Tibial nerve (tissue), 4 donors: Measurements from ENCODE around the gene GPR137B. TPM values are rescaled to one million over a fixed set of nuclear protein-coding genes. Genes with fewer than 3 reads are reported as not detected.
"Not testable (repeated sequence)": the region's sequence is repeated elsewhere in the genome, so short reads cannot be mapped to it uniquely, and the experiment has no call there.

Experiments
- DNase-seq, 2 donors: peaks; one replicate each; pipeline ENCODE4 v3.0.0-alpha.2; 2019; ENCODE audit warnings: low spot score in 2 of 2
- H3K27ac ChIP-seq, 4 donors: fragments of 200-600 bp; sonication (generic) in 3 of 4; one replicate each; pipeline ENCODE4 v1.5.1; 2017 to 2019; ENCODE audit warnings: mild to moderate bottlenecking in 1 of 4
- H3K27me3 ChIP-seq, 2 donors: fragments of 200-600 bp; sonication (generic) in 1 of 2; one replicate each; pipeline versions ENCODE4 v1.5.1 to v1.6.0; 2017 to 2019
- H3K36me3 ChIP-seq, 3 donors: fragments of 200-600 bp; sonication (generic); one replicate each; pipeline ENCODE4 v1.5.1; 2018 to 2019
- H3K4me1 ChIP-seq, 4 donors: fragments of 200-600 bp; sonication (generic) in 3 of 4; one replicate each; pipeline ENCODE4 v1.5.1; 2017 to 2019
- H3K4me3 ChIP-seq, 4 donors: fragments of 200-600 bp; sonication (generic) in 3 of 4; one replicate each; pipeline ENCODE4 v1.5.1; 2017 to 2019; ENCODE audit warnings: mild to moderate bottlenecking in 1 of 4, moderate library complexity in 1 of 4
- H3K9me3 ChIP-seq, 4 donors: fragments of 200-600 bp; sonication (generic) in 3 of 4; one replicate each; pipeline ENCODE4 v1.5.1; 2017 to 2019
- EP300 ChIP-seq, 2 donors: sonication (generic); formaldehyde crosslinking; IDR thresholded peaks; one replicate each; pipeline ENCODE4 v1.6.1; 2017; ENCODE audit warnings: antibody characterized with exemption in 2 of 2, mild to moderate bottlenecking in 1 of 2
- POLR2A ChIP-seq, 2 donors: fragments of 450-650 bp; IDR thresholded peaks; one replicate each; pipeline ENCODE4 v1.6.1; 2017; ENCODE audit warnings: antibody characterized with exemption in 2 of 2, mild to moderate bottlenecking in 2 of 2, moderate library complexity in 2 of 2
- WGBS, 2 donors: methylation state at CpG; one replicate each; pipeline ENCODE4 v1.1.5; 2018; 5-methylcytosine and 5-hydroxymethylcytosine counted together
- total RNA-seq, 4 donors: library from RNA; depleted of rRNA; stranded (reverse); fragments of >200 nt; gene quantifications; one replicate each; pipeline ENCODE4 v1.1.0, GENCODE V29; 2016
- TF ChIP-seq, protein P1 (sequence below), 5 experiments: fragments of 200-600 bp in 3 of 5; fragments of 450-650 bp in 2 of 5; sonication (generic) in 3 of 5; IDR thresholded peaks; one replicate each; pipeline ENCODE4 v1.5.1; 2016 to 2019; ENCODE audit warnings: antibody characterized with exemption in 5 of 5, mild to moderate bottlenecking in 3 of 5, moderate library complexity in 2 of 5

The GPR137B gene
- total RNA-seq, 4 donors from 2014 or later: 51.1 to 94.8 (median 74.0) TPM

GRCh38 chr1:236160540-236161127 is 18.3 kb downstream of the GPR137B start:
- no peak overlapping the region for H3K4me3 ChIP-seq

GRCh38 chr1:236161230-236161629 is 18.9 kb downstream of the GPR137B start:
- Histone ChIP-seq H3K4me3 (no peak overlapping the region), H3K4me1 (peaks cover 0 to 32% (median 3%) of the 10 kb centered on the region in 4 donors), H3K36me3 (peaks cover 0 to 44% (median 0%) of the 10 kb centered on the region in 3 donors), H3K27ac (no peak overlapping the region), H3K9me3 (peaks cover 0 to 25% (median 0%) of the 10 kb centered on the region in 4 donors), H3K27me3 (no peaks in the 10 kb centered on the region)
- no peak for DNase-seq
- 91 to 96% methylated on average over 9 of the region's 9 CpGs for WGBS, 2 donors
- TF ChIP-seq, protein P1, sequence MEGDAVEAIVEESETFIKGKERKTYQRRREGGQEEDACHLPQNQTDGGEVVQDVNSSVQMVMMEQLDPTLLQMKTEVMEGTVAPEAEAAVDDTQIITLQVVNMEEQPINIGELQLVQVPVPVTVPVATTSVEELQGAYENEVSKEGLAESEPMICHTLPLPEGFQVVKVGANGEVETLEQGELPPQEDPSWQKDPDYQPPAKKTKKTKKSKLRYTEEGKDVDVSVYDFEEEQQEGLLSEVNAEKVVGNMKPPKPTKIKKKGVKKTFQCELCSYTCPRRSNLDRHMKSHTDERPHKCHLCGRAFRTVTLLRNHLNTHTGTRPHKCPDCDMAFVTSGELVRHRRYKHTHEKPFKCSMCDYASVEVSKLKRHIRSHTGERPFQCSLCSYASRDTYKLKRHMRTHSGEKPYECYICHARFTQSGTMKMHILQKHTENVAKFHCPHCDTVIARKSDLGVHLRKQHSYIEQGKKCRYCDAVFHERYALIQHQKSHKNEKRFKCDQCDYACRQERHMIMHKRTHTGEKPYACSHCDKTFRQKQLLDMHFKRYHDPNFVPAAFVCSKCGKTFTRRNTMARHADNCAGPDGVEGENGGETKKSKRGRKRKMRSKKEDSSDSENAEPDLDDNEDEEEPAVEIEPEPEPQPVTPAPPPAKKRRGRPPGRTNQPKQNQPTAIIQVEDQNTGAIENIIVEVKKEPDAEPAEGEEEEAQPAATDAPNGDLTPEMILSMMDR (IDR thresholded peaks at IDR 0.05): no peak
- TF ChIP-seq EP300 (IDR thresholded peaks at IDR 0.05) (no peak), POLR2A (IDR thresholded peaks at IDR 0.05) (no peak)

More at GRCh38 chr1:236160540-236161127, 18.3 kb downstream of the GPR137B start:
- peaks cover 0 to 25% (median 0%) of the 10 kb centered on the region in 4 donors for H3K9me3 ChIP-seq
- WGBS, 2 donors: 79 to 84% methylated on average over 10 of the region's 10 CpGs
- no peaks in the 10 kb centered on the region for H3K27me3 ChIP-seq
- H3K36me3 ChIP-seq: peaks cover 0 to 50% (median 0%) of the 10 kb centered on the region in 3 donors
- peak overlapping the region in 1 of 4 donors; percentile 68 for H3K27ac ChIP-seq
- no peak for DNase-seq
- TF ChIP-seq POLR2A (IDR thresholded peaks at IDR 0.05) (no peak), EP300 (IDR thresholded peaks at IDR 0.05) (no peak)
- TF ChIP-seq, protein P1 (IDR thresholded peaks at IDR 0.05): no peak
- peaks cover 0 to 27% (median 3%) of the 10 kb centered on the region in 4 donors for H3K4me1 ChIP-seq

DNA sequence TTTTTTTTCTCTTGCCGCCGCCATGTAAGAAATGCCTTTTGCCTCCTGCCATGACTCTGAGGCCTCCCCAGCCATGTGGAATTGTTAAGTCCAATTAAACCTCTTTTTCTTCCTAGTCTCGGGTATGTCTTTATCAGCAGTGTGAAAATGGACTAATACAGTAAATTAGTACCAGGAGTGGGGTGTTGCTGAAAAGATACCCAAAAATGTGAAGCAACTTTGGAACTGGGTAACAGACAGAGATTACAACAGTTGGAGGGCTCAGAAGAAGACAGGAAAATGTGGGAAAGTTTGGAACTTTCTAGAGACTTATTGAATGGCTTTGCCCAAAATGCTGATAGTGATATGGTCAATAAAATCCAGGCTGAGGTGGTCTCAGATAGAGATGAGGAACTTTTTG is 19.4 kb downstream of the GPR137B start:
- not testable (repeated sequence) for H3K4me3 ChIP-seq, DNase-seq, H3K27ac ChIP-seq, H3K27me3 ChIP-seq
- Histone ChIP-seq H3K36me3 (peaks cover 0 to 38% (median 0%) of the 10 kb centered on the region in 3 donors), H3K9me3 (peaks cover 0 to 25% (median 0%) of the 10 kb centered on the region in 4 donors), H3K4me1 (peaks cover 0 to 35% (median 3%) of the 10 kb centered on the region in 4 donors)
- WGBS, 2 donors: 96% methylated on average over 3 of the region's 3 CpGs

GRCh38 chr1:236163463-236164153 is 21.3 kb downstream of the GPR137B start:
- DNase-seq: no peak
- peaks cover 0 to 25% (median 0%) of the 10 kb centered on the region in 4 donors for H3K9me3 ChIP-seq
- no peaks in the 10 kb centered on the region for H3K27me3 ChIP-seq
- H3K4me1 ChIP-seq: peaks cover 0 to 41% (median 6%) of the 10 kb centered on the region in 4 donors
- H3K4me3 ChIP-seq: no peak overlapping the region
- H3K36me3 ChIP-seq: peaks cover 0 to 37% (median 0%) of the 10 kb centered on the region in 3 donors
- peak overlapping the region in 2 of 4 donors; percentile 25 to 29 for H3K27ac ChIP-seq
- WGBS, 2 donors: 67 to 73% methylated on average over 6 of the region's 6 CpGs
- TF ChIP-seq EP300 (IDR thresholded peaks at IDR 0.05): no peak
- TF ChIP-seq, protein P1 (IDR thresholded peaks at IDR 0.05): no peak
- no peak for TF ChIP-seq POLR2A (IDR thresholded peaks at IDR 0.05)

DNA sequence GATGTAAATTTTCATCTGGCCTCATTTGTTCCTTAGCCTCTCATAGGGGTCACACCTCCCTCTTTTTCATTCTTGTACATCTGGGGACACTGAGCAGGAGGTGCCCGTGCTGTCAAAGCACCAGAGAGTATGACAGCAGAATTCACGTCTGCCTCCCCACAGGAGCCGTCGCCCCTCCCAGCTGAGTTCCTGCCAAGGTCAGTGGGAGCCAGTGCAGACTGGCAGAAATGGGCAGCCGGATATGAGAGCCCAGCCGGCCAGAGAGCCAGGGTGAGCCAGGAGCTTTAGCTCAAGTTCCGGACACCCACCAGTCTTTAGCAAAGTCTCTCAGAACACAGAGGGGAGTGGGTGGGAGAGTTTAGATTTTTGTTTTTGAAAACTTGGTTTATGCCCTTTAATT is 21.9 kb downstream of the GPR137B start:
- H3K4me3 ChIP-seq: no peak overlapping the region
- H3K27me3 ChIP-seq: no peaks in the 10 kb centered on the region
- WGBS, 2 donors: 44 to 50% methylated on average over 7 of the region's 7 CpGs
- H3K4me1 ChIP-seq: peaks cover 0 to 48% (median 9%) of the 10 kb centered on the region in 4 donors
- no peak for DNase-seq
- H3K27ac ChIP-seq: peak overlapping the region in 1 of 4 donors; percentile 29
- peaks cover 0 to 25% (median 0%) of the 10 kb centered on the region in 4 donors for H3K9me3 ChIP-seq
- peaks cover 0 to 41% (median 0%) of the 10 kb centered on the region in 3 donors for H3K36me3 ChIP-seq
- TF ChIP-seq POLR2A (IDR thresholded peaks at IDR 0.05) (no peak), EP300 (IDR thresholded peaks at IDR 0.05) (no peak)
- TF ChIP-seq, protein P1 (IDR thresholded peaks at IDR 0.05): no peak
